Adipocyte (in vitro differentiated cells): ENCODE data around the gene SYNDIG1.

Experiments
- DNase-seq: peaks from one replicate; pipeline ENCODE4 v3.0.0-alpha.2; 2015; ENCODE audit warnings: low read depth
- H3K27me3 ChIP-seq: replicated peaks from 2 replicates; pipeline ENCODE4 v1.7.0; 2013; ENCODE audit warnings: mild to moderate bottlenecking, low read length, moderate library complexity; ENCODE audit not compliant: control insufficient read depth, insufficient read depth
- H3K36me3 ChIP-seq: 2 replicates; pipeline ENCODE4 v1.7.0; 2013; ENCODE audit warnings: low read length, mild to moderate bottlenecking, moderate library complexity; ENCODE audit not compliant: control insufficient read depth, insufficient read depth, severe bottlenecking
- H3K4me1 ChIP-seq: 2 replicates; pipeline ENCODE4 v1.7.0; 2013; ENCODE audit warnings: mild to moderate bottlenecking, low read length, moderate library complexity; ENCODE audit not compliant: control insufficient read depth, insufficient read depth
- H3K4me3 ChIP-seq: 2 replicates; pipeline ENCODE4 v1.7.0; 2013; ENCODE audit warnings: mild to moderate bottlenecking, low read length, moderate library complexity
- H3K9ac ChIP-seq: 2 replicates; pipeline ENCODE4 v1.7.0; 2013; ENCODE audit warnings: mild to moderate bottlenecking, low read length, moderate library complexity
- H3K9me3 ChIP-seq: 2 replicates; pipeline ENCODE4 v1.7.0; 2013; ENCODE audit warnings: mild to moderate bottlenecking, low read length, moderate library complexity; ENCODE audit not compliant: control insufficient read depth

The SYNDIG1 gene

GRCh38 chr20:24697411-24697810 lies 228.0 kb downstream of the SYNDIG1 start:
- Histone ChIP-seq H3K27me3 (peaks cover 47% of the 10 kb centered on the region), H3K4me3 (no peak overlapping the region), H3K36me3 (no peaks in the 10 kb centered on the region), H3K9ac (no peak overlapping the region), H3K4me1 (peaks cover 22% of the 10 kb centered on the region), H3K9me3 (no peaks in the 10 kb centered on the region)
- DNase-seq = no peak

- no peaks in the 10 kb centered on the region for H3K36me3 ChIP-seq
- H3K4me3 ChIP-seq = no peak overlapping the region
- H3K9ac ChIP-seq = no peak overlapping the region
- H3K27me3 ChIP-seq = peaks cover 53% of the 10 kb centered on the region
- no peaks in the 10 kb centered on the region for H3K9me3 ChIP-seq
- H3K4me1 ChIP-seq = peaks cover 22% of the 10 kb centered on the region
- no peak for DNase-seq
These were observed 228.8 kb downstream of the SYNDIG1 start for GRCh38 chr20:24698189-24698588.

- Histone ChIP-seq H3K36me3 (no peaks in the 10 kb centered on the region), H3K9ac (no peak overlapping the region), H3K4me3 (no peak overlapping the region), H3K27me3 (peaks cover 56% of the 10 kb centered on the region), H3K9me3 (no peaks in the 10 kb centered on the region), H3K4me1 (peaks cover 21% of the 10 kb centered on the region)
- DNase-seq = no peak
These were observed 229.3 kb downstream of the SYNDIG1 start for GRCh38 chr20:24698706-24699206.

GRCh38 chr20:24699321-24700165 lies 230.1 kb downstream of the SYNDIG1 start:
- no peaks in the 10 kb centered on the region for H3K9me3 ChIP-seq
- H3K4me1 ChIP-seq = peaks cover 14% of the 10 kb centered on the region
- H3K4me3 ChIP-seq = no peak overlapping the region
- peaks cover 63% of the 10 kb centered on the region for H3K27me3 ChIP-seq
- H3K9ac ChIP-seq = no peak overlapping the region
- no peak for DNase-seq
- H3K36me3 ChIP-seq = no peaks in the 10 kb centered on the region

GRCh38 chr20:24700166-24700860 lies 230.9 kb downstream of the SYNDIG1 start:
- Histone ChIP-seq H3K27me3 (peaks cover 63% of the 10 kb centered on the region), H3K9ac (no peak overlapping the region), H3K36me3 (no peaks in the 10 kb centered on the region), H3K4me3 (no peak overlapping the region), H3K9me3 (no peaks in the 10 kb centered on the region), H3K4me1 (peaks cover 6% of the 10 kb centered on the region)
- DNase-seq = no peak

GRCh38 chr20:24701027-24701426 lies 231.6 kb downstream of the SYNDIG1 start:
- Histone ChIP-seq H3K9ac (no peak overlapping the region), H3K4me3 (no peak overlapping the region), H3K27me3 (peaks cover 63% of the 10 kb centered on the region), H3K9me3 (no peaks in the 10 kb centered on the region), H3K36me3 (no peaks in the 10 kb centered on the region), H3K4me1 (no peaks in the 10 kb centered on the region)
- DNase-seq = no peak

- Histone ChIP-seq H3K36me3 (no peaks in the 10 kb centered on the region), H3K4me1 (no peaks in the 10 kb centered on the region), H3K9me3 (no peaks in the 10 kb centered on the region), H3K9ac (no peak overlapping the region), H3K4me3 (no peak overlapping the region), H3K27me3 (peaks cover 63% of the 10 kb centered on the region)
- no peak for DNase-seq
These were observed 232.2 kb downstream of the SYNDIG1 start for GRCh38 chr20:24701668-24702067.

- DNase-seq = no peak
- no peak overlapping the region for H3K4me3 ChIP-seq
- H3K9ac ChIP-seq = no peak overlapping the region
- no peaks in the 10 kb centered on the region for H3K36me3 ChIP-seq
- no peaks in the 10 kb centered on the region for H3K9me3 ChIP-seq
- peaks cover 59% of the 10 kb centered on the region for H3K27me3 ChIP-seq
- no peaks in the 10 kb centered on the region for H3K4me1 ChIP-seq
These were observed 233.3 kb downstream of the SYNDIG1 start for GRCh38 chr20:24702501-24703283.

GRCh38 chr20:24703284-24703610 lies 233.8 kb downstream of the SYNDIG1 start:
- Histone ChIP-seq H3K9me3 (no peaks in the 10 kb centered on the region), H3K4me1 (no peaks in the 10 kb centered on the region), H3K27me3 (peaks cover 57% of the 10 kb centered on the region), H3K36me3 (no peaks in the 10 kb centered on the region), H3K9ac (no peak overlapping the region), H3K4me3 (no peak overlapping the region)
- no peak for DNase-seq

GRCh38 chr20:24704899-24705298 lies 235.5 kb downstream of the SYNDIG1 start:
- no peaks in the 10 kb centered on the region for H3K36me3 ChIP-seq
- no peak overlapping the region for H3K4me3 ChIP-seq
- peaks cover 46% of the 10 kb centered on the region for H3K27me3 ChIP-seq
- no peak overlapping the region for H3K9ac ChIP-seq
- H3K9me3 ChIP-seq = no peaks in the 10 kb centered on the region
- no peaks in the 10 kb centered on the region for H3K4me1 ChIP-seq
- no peak for DNase-seq

- peaks cover 42% of the 10 kb centered on the region for H3K27me3 ChIP-seq
- H3K36me3 ChIP-seq = no peaks in the 10 kb centered on the region
- H3K4me1 ChIP-seq = no peaks in the 10 kb centered on the region
- H3K9me3 ChIP-seq = no peaks in the 10 kb centered on the region
- H3K9ac ChIP-seq = no peak overlapping the region
- peak; percentile 31 for DNase-seq
- H3K4me3 ChIP-seq = no peak overlapping the region
These were observed 236.1 kb downstream of the SYNDIG1 start for GRCh38 chr20:24705486-24705885.
